ENCODE data around the gene TBC1D4. TPM values are rescaled to one million over a fixed set of nuclear protein-coding genes. Genes with fewer than 3 reads are reported as not detected.

TBC1D4 gene
- total and polyA plus RNA-seq, 2 donors (not counting 1 experiment from before 2014, with no cell fraction given): 10.3 to 15.4 TPM

- Histone ChIP-seq H3K4me3 (replicated peaks in 1 of 4; ENCODE audit: control extremely low read depth in 1 of 4, insufficient read depth in 1 of 4, low read depth in 3 of 4, low read length in 4 of 4) (no peak overlapping the region), H2AFZ (ENCODE audit: low read length) (no peak overlapping the region), H3K27me3 (ENCODE audit: control insufficient read depth, insufficient read depth, low read length) (no peaks in the 10 kb centered on the region), H4K20me1 (ENCODE audit: control insufficient read depth, extremely low read depth, insufficient read depth, low read length) (no peaks in the 10 kb centered on the region), H3K9me3 (ENCODE audit: control insufficient read depth, insufficient read depth, low read depth, low read length) (no peaks in the 10 kb centered on the region), H3K36me3 (ENCODE audit: control insufficient read depth, insufficient read depth, low read length) (no peaks in the 10 kb centered on the region), H3K4me2 (ENCODE audit: extremely low read depth, insufficient read depth, low read length) (no peak overlapping the region), H3K9ac (ENCODE audit: insufficient read depth, low read length) (no peak overlapping the region), H3K79me2 (ENCODE audit: control insufficient read depth, insufficient read depth, low read length) (no peaks in the 10 kb centered on the region), H3K27ac (ENCODE audit: insufficient read depth, low read length) (no peak overlapping the region), H3K4me1 (ENCODE audit: control insufficient read depth, extremely low read depth, insufficient read depth, low read length) (no peaks in the 10 kb centered on the region)
- TF ChIP-seq EZH2 (IDR thresholded peaks at IDR 0.05; ENCODE audit: low read length, missing control alignments): no peak
- TF ChIP-seq CTCF (conservative IDR thresholded peaks at IDR 0.05 in 1 of 2, IDR thresholded peaks at IDR 0.05 in 1 of 2; ENCODE audit: low read depth in 1 of 2, low read length in 2 of 2): no peak
- peak in 1 of 2 donors; percentile 93 for DNase-seq (ENCODE audit: low read depth in 2 of 2)
Observed at GRCh38 chr13:75485286-75486062, 3.5 kb upstream of the TBC1D4 start.

DNA sequence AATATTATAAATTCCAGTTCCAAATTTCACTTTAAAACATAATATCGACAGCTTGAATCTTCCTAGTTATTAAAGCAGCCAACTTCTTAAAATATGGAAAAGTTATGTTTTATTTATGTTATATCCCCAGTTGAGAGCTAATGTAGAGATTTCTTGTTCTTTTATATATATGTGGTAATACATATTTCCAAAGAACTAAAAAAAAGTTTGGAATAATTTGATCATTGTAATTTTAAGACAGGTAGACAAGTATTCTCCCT is 781 bp upstream of the TBC1D4 start:
- H3K4me2 ChIP-seq (ENCODE audit: extremely low read depth, insufficient read depth, low read length): peak overlapping the region; percentile 72
- no peak overlapping the region for H3K27ac ChIP-seq (ENCODE audit: insufficient read depth, low read length)
- DNase-seq (ENCODE audit: low read depth in 2 of 2): no peak
- peak overlapping the region; percentile 72 to 87 (median 79) for H3K4me3 ChIP-seq (replicated peaks in 1 of 4; ENCODE audit: control extremely low read depth in 1 of 4, insufficient read depth in 1 of 4, low read depth in 3 of 4, low read length in 4 of 4)
- no peak overlapping the region for H3K9ac ChIP-seq (ENCODE audit: insufficient read depth, low read length)
- no peaks in the 10 kb centered on the region for H3K79me2 ChIP-seq (ENCODE audit: control insufficient read depth, insufficient read depth, low read length)
- H3K36me3 ChIP-seq (ENCODE audit: control insufficient read depth, insufficient read depth, low read length): no peaks in the 10 kb centered on the region
- H3K27me3 ChIP-seq (ENCODE audit: control insufficient read depth, insufficient read depth, low read length): no peaks in the 10 kb centered on the region
- peak overlapping the region; percentile 36 for H2AFZ ChIP-seq (ENCODE audit: low read length)
- H4K20me1 ChIP-seq (ENCODE audit: control insufficient read depth, extremely low read depth, insufficient read depth, low read length): no peaks in the 10 kb centered on the region
- TF ChIP-seq EZH2 (IDR thresholded peaks at IDR 0.05; ENCODE audit: low read length, missing control alignments) (no peak), CTCF (conservative IDR thresholded peaks at IDR 0.05 in 1 of 2, IDR thresholded peaks at IDR 0.05 in 1 of 2; ENCODE audit: low read depth in 1 of 2, low read length in 2 of 2) (no peak)
- peaks cover 2% of the 10 kb centered on the region for H3K4me1 ChIP-seq (ENCODE audit: control insufficient read depth, extremely low read depth, insufficient read depth, low read length)
- H3K9me3 ChIP-seq (ENCODE audit: control insufficient read depth, insufficient read depth, low read depth, low read length): no peaks in the 10 kb centered on the region

DNA sequence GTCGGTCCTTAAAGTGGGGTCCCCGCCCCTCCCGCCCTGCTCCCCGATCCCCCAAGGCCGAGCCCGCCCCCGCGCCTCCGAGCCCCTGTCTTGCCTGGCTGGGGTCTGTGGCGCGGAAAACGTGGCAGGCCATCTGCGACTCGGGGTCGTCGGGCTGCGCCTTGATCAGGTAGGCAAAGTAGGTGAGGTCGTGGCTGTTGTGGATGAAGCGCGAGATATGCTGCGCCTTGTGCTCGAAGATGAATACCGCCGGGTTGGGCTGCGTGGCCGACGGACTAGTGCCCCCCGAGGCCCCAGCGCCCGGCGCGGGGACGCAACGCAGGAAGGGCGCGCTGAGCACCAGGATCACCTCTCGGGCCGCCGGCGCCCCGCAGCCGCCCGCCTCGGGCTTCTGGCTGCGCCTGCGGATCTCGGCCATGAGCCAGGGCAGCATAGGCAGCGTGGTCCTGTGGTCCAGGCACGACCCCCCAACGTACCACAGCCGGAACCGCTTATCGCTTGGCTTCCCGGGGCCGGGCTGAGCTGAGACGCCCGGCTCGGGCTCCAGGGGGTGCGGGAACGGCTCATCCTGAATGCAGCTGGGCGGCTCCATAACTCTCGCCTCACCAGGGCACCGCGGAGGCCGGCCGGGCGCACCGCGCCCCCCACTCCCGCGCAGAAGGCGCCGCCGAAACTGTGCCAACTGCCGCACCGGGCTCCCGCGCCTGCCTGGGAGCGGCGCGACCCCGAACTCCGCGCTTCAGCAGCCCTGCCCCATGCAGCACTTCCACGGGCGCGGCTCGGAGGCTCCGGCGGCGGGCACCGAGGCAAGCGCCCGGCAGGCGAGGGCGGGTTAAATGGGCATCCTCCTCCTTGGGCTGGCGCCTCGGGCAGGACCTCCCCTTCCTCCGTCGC is 546 bp downstream of the TBC1D4 start:
- Histone ChIP-seq H3K36me3 (ENCODE audit: control insufficient read depth, insufficient read depth, low read length) (no peaks in the 10 kb centered on the region), H3K9ac (ENCODE audit: insufficient read depth, low read length) (peak overlapping the region; percentile 60), H3K27ac (ENCODE audit: insufficient read depth, low read length) (peak overlapping the region; percentile 23), H3K4me3 (replicated peaks in 1 of 4; ENCODE audit: control extremely low read depth in 1 of 4, insufficient read depth in 1 of 4, low read depth in 3 of 4, low read length in 4 of 4) (peak overlapping the region; percentile 72 to 87 (median 79)), H3K9me3 (ENCODE audit: control insufficient read depth, insufficient read depth, low read depth, low read length) (no peaks in the 10 kb centered on the region), H3K4me1 (ENCODE audit: control insufficient read depth, extremely low read depth, insufficient read depth, low read length) (peaks cover 2% of the 10 kb centered on the region), H2AFZ (ENCODE audit: low read length) (peak overlapping the region; percentile 72), H3K27me3 (ENCODE audit: control insufficient read depth, insufficient read depth, low read length) (no peaks in the 10 kb centered on the region), H3K4me2 (ENCODE audit: extremely low read depth, insufficient read depth, low read length) (peak overlapping the region; percentile 96), H3K79me2 (ENCODE audit: control insufficient read depth, insufficient read depth, low read length) (no peaks in the 10 kb centered on the region), H4K20me1 (ENCODE audit: control insufficient read depth, extremely low read depth, insufficient read depth, low read length) (no peaks in the 10 kb centered on the region)
- TF ChIP-seq CTCF (conservative IDR thresholded peaks at IDR 0.05 in 1 of 2, IDR thresholded peaks at IDR 0.05 in 1 of 2; ENCODE audit: low read depth in 1 of 2, low read length in 2 of 2) (no peak), EZH2 (IDR thresholded peaks at IDR 0.05; ENCODE audit: low read length, missing control alignments) (no peak)
- DNase-seq (ENCODE audit: low read depth in 2 of 2): peak; percentile 28 to 40

All from fibroblast of lung (primary cell).